Measurements from ENCODE around the gene CARD11.

DNA sequence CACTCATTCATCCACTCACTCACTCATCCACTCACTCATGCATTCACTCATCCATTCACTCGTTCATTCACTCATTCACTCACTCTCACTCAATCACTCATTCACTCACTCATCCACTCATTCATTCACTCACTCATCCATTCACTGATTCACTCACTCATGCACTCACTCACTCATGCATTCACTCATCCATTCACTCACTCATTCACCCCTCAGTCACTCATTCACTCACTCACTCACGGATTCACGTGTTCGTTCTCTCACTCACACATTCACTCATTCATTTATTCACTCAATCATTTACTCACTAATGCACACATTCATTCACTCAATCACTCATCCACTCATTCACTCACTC is 73.4 kb downstream of the CARD11 start:
- TF ChIP-seq CTCF (IDR thresholded peaks at IDR 0.05; ENCODE audit: insufficient read depth, low read length) (no peak), POLR2AphosphoS5 (IDR thresholded peaks at IDR 0.05; ENCODE audit: low read depth) (no peak), GABPA (IDR thresholded peaks at IDR 0.05; ENCODE audit: low read depth) (no peak), SPI1 (IDR thresholded peaks at IDR 0.05; ENCODE audit: borderline replicate concordance, low read depth) (no peak)
- TF ChIP-seq, protein P1, sequence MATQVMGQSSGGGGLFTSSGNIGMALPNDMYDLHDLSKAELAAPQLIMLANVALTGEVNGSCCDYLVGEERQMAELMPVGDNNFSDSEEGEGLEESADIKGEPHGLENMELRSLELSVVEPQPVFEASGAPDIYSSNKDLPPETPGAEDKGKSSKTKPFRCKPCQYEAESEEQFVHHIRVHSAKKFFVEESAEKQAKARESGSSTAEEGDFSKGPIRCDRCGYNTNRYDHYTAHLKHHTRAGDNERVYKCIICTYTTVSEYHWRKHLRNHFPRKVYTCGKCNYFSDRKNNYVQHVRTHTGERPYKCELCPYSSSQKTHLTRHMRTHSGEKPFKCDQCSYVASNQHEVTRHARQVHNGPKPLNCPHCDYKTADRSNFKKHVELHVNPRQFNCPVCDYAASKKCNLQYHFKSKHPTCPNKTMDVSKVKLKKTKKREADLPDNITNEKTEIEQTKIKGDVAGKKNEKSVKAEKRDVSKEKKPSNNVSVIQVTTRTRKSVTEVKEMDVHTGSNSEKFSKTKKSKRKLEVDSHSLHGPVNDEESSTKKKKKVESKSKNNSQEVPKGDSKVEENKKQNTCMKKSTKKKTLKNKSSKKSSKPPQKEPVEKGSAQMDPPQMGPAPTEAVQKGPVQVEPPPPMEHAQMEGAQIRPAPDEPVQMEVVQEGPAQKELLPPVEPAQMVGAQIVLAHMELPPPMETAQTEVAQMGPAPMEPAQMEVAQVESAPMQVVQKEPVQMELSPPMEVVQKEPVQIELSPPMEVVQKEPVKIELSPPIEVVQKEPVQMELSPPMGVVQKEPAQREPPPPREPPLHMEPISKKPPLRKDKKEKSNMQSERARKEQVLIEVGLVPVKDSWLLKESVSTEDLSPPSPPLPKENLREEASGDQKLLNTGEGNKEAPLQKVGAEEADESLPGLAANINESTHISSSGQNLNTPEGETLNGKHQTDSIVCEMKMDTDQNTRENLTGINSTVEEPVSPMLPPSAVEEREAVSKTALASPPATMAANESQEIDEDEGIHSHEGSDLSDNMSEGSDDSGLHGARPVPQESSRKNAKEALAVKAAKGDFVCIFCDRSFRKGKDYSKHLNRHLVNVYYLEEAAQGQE (IDR thresholded peaks at IDR 0.05; ENCODE audit: insufficient replicate concordance, low read depth) = no peak

Data from HL-60 (cell line).